Stimulated activated CD4-positive, alpha-beta T cell treated with anti-CD3 and anti-CD28 coated beads, Interleukin-12 subunit alpha, Interleukin-12 subunit beta, amount 100 ng/mL, for 48 hours (primary cell): ENCODE data around the gene NEURL3.
"Not testable (repeated sequence)": the region's sequence is repeated elsewhere in the genome, so short reads cannot be mapped to it uniquely, and the experiment has no call there.

Experiments used
- DNase-seq, 3 donors: peaks; one replicate each; pipeline ENCODE4 v3.0.0-alpha.2; 2020; ENCODE audit warnings: low read depth in 2 of 3, low spot score in 1 of 3

Gene NEURL3, protein sequence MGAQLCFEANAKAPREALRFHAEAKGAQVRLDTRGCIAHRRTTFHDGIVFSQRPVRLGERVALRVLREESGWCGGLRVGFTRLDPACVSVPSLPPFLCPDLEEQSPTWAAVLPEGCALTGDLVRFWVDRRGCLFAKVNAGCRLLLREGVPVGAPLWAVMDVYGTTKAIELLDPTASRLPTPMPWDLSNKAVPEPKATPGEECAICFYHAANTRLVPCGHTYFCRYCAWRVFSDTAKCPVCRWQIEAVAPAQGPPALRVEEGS

GRCh38 chr2:96505231-96505889 is at the start of gene NEURL3:
TSS of gene NEURL3 (minus strand) at chr2:96505357. CDS start at chr2:96505286, 71 bp downstream.
- no peak for DNase-seq

DNA sequence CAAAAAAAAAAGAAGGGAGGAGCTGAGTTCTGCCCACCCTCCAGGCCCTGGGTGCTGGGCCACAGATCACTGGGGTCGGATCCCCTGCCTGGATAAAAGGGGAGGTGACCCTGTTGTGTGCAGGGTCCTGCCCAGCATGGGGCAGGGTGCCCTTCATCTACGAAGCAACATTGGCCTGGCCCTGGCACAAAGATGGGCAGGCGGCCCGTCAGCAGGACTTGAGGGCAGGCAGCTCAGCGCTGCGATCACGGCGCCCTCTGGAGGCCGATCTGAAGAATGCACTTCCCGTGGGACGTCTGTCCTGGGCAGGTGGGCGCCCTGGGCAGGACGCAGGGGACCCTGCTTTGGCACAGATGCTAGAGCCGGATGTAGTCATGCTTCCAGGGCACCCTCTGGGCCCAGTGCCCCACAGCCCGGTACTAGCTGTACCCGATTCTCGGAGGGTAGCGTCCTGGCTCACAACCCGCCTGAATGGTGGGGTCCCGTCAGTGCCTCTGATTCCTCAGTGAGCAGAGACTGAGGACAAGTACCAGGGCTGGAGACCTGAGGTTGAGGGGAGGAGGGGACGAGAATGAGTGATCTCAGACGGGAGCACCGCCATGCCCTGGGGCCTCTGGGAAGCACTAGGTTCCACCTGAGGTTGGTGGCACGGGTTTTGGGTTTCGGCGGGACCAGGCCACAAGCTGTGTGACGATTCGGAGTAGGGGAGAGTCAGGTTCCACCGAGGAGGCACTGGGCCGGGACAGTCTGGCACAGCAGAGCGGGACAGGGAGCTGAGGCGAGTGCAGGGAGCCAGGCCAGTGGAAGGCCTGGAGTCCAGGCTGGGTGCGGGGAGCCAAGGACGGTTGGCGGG is 49.4 kb upstream of the NEURL3 start:
- peak; percentile 43 to 56 (median 51) for DNase-seq

DNA sequence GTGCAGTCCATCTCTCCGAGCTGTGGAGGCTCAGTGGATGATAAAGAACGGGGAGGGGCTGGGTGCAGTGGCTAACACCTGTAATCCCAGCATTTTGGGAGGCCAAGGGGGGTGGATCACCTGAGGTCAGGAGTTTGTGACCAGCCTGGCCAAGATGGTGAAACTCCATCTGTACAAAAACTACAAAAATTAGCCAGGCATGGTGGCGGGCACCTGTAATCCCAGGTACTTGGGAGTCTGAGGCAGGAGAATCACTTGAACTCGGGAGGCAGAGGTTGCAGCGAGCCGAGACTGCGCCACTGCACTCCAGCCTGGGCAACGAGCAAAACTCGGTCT is 48.8 kb upstream of the NEURL3 start:
- not testable (repeated sequence) for DNase-seq

GRCh38 chr2:96553176-96553956 is 48.2 kb upstream of the NEURL3 start:
- no peak for DNase-seq

DNA sequence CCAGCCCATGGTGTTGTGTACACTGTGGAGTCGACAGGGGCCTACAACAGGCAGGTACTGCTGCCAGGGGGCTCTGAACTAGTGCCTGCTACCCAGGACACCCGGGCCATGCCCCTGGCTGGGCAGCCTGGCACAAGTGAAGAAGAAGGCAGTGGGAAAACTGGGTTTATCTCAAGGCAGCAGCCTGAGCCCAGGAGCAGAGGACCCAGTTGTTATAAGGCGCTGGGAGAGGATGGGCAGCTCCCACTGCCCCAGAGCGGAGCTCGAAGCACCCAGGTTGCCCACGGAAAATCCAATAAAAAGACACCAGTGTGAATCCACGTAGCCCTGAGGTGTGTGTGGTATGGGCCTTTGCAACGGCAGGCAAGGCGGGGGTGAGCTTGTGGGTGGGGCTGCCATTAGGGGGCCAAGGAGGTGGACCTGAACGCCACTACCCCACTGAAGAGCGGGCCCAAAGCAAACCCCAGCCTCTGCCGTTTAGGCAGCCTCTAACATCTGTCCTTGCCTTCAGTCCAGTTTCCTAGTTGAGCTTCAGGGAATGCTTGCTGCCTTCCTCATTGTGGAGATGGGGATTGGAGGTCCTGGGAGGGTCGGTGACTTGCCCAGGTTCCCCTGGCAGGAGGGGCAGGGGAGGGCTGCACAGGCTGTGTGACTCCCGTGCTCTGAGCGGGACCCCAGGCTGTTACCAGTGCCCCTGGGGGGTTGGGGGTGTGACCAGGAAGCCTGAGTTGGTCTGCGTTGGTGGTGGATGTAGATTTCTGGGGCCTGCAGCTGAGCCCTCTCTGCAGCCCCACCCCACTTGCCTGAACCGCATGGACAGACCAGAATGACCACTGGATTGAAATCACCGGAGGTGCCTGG is 47.4 kb upstream of the NEURL3 start:
- no peak for DNase-seq

DNA sequence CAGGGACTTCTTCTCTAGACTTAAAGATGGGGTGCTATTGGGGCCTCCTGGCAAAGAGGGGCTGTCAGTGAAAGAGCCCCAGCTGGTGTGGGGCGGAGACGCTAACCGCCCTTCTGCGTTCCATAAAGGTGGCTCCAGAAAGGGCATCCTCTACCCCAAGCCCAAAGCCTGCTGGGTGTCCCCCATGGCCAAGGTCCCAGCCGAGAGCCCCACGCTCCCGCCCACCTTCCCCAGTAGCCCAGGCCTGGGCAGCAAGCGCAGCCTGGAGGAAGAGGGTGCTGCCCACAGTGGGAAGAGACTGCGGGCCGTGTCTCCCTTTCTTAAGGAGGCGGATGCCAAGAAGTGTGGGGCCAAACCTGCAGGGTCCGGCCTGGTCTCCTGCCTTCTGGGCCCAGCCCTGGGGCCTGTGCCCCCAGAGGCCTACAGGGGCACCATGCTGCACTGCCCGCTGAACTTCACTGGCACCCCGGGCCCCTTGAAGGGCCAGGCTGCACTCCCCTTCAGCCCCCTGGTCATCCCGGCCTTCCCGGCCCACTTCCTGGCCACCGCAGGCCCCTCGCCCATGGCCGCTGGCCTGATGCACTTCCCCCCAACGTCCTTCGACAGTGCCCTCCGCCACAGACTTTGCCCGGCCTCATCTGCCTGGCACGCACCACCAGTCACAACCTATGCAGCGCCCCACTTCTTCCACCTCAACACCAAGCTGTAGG is 46.6 kb upstream of the NEURL3 start:
- DNase-seq: no peak

DNA sequence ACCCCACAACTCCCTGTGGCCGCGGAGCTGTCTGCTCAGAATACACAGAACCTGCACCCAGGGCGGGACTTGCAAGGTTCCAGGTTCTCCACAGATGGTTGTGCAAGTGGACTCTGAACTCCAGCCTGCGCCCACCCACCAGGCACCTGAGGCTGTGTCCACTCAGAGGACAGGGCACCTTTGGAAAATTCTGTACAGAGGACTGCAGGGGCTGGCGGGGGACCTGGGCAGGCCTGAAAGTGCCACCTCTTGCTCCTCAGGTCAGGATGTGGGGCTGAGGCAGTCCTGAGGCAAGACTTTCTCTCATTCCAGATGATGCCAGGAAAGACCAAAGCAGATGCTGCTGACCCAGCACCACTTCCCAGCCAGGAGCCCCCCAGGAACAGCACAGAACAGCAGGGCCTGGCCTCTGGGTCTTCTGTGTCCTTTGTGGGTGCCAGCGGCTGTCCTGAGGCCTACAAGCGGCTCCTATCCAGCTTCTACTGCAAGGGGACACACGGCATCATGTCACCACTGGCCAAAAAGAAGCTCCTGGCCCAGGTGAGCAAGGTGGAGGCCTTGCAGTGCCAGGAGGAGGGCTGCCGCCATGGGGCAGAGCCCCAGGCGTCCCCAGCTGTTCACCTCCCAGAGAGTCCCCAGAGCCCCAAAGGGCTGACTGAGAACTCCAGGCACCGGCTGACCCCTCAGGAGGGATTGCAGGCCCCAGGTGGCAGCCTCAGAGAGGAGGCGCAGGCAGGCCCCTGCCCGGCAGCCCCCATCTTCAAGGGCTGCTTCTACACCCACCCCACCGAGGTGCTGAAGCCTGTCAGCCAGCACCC is 45.8 kb upstream of the NEURL3 start:
- DNase-seq: no peak

- no peak for DNase-seq
These were observed 45.0 kb upstream of the NEURL3 start for GRCh38 chr2:96549967-96550786.

- DNase-seq: no peak
These were observed 44.3 kb upstream of the NEURL3 start for GRCh38 chr2:96549466-96549785.

- DNase-seq: no peak
These were observed 43.7 kb upstream of the NEURL3 start for GRCh38 chr2:96548558-96549465.

- DNase-seq: no peak
These were observed 42.6 kb upstream of the NEURL3 start for GRCh38 chr2:96547731-96548171.

- no peak for DNase-seq
These were observed 42.1 kb upstream of the NEURL3 start for GRCh38 chr2:96547203-96547641.

DNA sequence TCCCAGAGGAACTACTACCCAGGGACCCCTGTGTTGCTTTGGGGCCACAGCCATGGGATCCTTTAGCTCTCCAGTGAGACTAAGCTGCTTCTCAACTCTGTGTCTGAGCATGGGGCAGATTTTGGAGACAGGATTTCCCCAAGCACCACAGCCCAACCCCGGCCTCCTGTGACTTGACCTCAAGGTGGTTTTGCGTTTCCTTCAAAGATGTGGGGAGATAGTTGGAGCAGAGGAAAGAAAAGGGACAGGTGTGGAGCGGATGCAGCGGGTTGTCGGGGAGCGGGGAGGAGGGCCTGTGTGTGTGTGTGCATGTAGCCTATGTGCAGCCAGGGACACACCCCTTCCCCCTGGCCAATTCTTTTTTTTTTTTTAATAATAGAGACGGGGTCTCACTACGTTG is 41.6 kb upstream of the NEURL3 start:
- no peak for DNase-seq

DNA sequence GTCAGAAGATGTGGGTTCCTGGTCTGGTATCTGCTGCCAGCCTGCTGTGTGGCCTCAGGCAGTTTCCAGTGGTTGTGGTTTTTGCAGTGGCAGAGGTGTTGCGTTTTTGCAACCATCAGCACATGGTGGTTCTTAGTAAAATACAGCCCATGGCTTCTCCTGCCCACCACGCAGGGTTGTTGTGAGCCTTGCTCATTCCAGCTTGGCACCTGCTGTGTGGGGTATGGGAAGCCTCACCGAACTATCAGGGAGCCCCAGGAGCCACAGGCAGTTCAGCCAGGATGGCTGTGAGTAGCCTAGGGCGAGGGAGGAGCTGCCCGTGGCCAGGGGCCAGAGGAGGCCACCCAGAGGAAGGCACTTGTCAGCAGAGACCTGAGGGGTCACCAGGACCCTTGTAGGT is 41.2 kb upstream of the NEURL3 start:
- no peak for DNase-seq

GRCh38 chr2:96542357-96542977 is 37.3 kb upstream of the NEURL3 start:
- DNase-seq: no peak

DNA sequence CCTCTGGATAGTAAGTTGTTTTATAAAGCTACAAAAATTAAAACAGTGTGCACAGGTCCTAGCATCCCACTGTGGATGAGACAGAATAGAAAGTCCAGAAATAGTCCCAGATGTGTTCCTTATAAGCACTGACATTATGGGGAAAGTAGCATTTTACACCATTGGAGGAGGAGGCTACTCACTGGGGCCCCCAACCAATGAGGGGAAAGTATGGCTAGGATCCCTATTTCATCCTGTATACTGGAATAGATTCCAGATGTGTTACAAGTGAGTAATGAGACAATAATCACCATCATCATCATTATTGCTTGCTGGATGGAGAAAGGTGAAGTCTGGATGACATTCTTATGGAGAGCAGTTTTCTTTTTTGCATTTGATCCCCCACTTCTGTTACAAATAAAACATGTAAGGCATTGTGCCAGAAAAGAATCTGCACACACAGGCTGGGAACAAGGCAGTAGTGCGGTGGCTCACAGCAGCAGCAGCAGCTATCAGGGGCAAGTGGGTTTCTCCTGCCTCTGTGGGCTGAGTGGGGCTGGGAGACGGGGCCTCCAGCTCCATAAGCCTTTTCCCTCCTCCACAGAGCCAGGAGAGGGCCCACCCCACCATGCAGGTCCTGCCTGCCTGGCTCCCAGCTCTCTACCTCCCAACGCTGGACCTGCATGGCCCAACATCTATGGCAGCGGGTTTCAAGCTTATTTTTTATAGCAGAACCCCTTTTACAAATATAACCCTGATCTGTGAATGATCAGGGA is 36.4 kb upstream of the NEURL3 start:
- DNase-seq: no peak
